Caco-2 (cell line): ENCODE results near the gene ALK. TPM values are rescaled to one million over a fixed set of nuclear protein-coding genes. Genes with fewer than 3 reads are reported as not detected.

ENCODE experiments used
- BruUV-seq: library from RNA; stranded (reverse); fragments of 400-500 nt; replicated peaks from 2 replicates; lab custom pipeline; 2021; lab: Mats Ljungman, UMichigan
- CTCF ChIA-PET: fragments of 300-600 bp; sonication (Branson Sonifier 250); formaldehyde crosslinking; loops from one replicate; lab custom pipeline; 2022; ENCODE audit warnings: antibody characterized with exemption; lab: Charles Lee
- POLR2A ChIA-PET: fragments of 300-600 bp; sonication (Branson Sonifier 250); formaldehyde crosslinking; loops from one replicate; lab custom pipeline; 2022; ENCODE audit warnings: antibody characterized with exemption; lab: Charles Lee
- DNase-seq, 2 experiments: peaks; one replicate each; pipeline versions ENCODE4 v3.0.0 to v3.0.0-alpha.2; 2020 to 2022
- H3K27me3 ChIP-seq: replicated peaks from 2 replicates; pipeline ENCODE4 v1.6.0; 2011; ENCODE audit warnings: low read length; ENCODE audit not compliant: control insufficient read depth, insufficient read depth
- H3K36me3 ChIP-seq: 2 replicates; pipeline ENCODE4 v1.5.1; 2011; ENCODE audit warnings: low read length; ENCODE audit not compliant: control insufficient read depth, insufficient read depth
- H3K4me1 ChIP-seq: fragments of 250-450 bp; sonication (Bioruptor Pico); 2 replicates; pipeline ENCODE4 v1.5.1; 2020; ENCODE audit warnings: mild to moderate bottlenecking
- H3K4me3 ChIP-seq: 2 replicates; pipeline ENCODE4 v1.5.1; 2011; ENCODE audit warnings: low read depth, mild to moderate bottlenecking, control low read depth, low read length
- H3K9me3 ChIP-seq: fragments of 250-450 bp; sonication (Bioruptor Pico); 2 replicates; pipeline ENCODE4 v1.5.1; 2020; ENCODE audit warnings: mild to moderate bottlenecking, moderate library complexity
- H3K27ac Mint-ChIP-seq: one replicate; pipeline ENCODE4 v1.8.0; 2022; ENCODE audit warnings: mixed read lengths; ENCODE audit not compliant: unreplicated experiment
- H3K27me3 Mint-ChIP-seq: one replicate; pipeline ENCODE4 v1.8.0; 2022; ENCODE audit warnings: mixed read lengths; ENCODE audit not compliant: insufficient read depth, unreplicated experiment
- H3K36me3 Mint-ChIP-seq: one replicate; pipeline ENCODE4 v1.8.0; 2022; ENCODE audit warnings: mild to moderate bottlenecking, mixed read lengths; ENCODE audit not compliant: insufficient read depth, unreplicated experiment
- H3K4me1 Mint-ChIP-seq: one replicate; pipeline ENCODE4 v1.8.0; 2022; ENCODE audit warnings: low read depth, mixed read lengths; ENCODE audit not compliant: unreplicated experiment
- H3K4me3 Mint-ChIP-seq: one replicate; pipeline ENCODE4 v1.8.0; 2022; ENCODE audit warnings: mild to moderate bottlenecking, moderate library complexity, mixed read lengths; ENCODE audit not compliant: unreplicated experiment
- H3K9me3 Mint-ChIP-seq: one replicate; pipeline ENCODE4 v1.8.0; 2022; ENCODE audit warnings: mixed read lengths; ENCODE audit not compliant: unreplicated experiment
- CTCF ChIP-seq, 2 experiments: fragments of 200-600 bp in 1 of 2; IDR thresholded peaks; 1 replicate in 1 of 2; 2 replicates in 1 of 2; pipeline versions ENCODE4 v1.5.1 to v1.8.0; 2011 to 2022; ENCODE audit warnings: antibody characterized with exemption in 1 of 2, control low read depth in 1 of 2, inconsistent platforms in 1 of 2, low read depth in 1 of 2, low read length in 1 of 2, mild to moderate bottlenecking in 1 of 2, moderate library complexity in 1 of 2; ENCODE audit not compliant: insufficient read depth in 1 of 2, severe bottlenecking in 1 of 2, unreplicated experiment in 1 of 2
- intact Hi-C: fragments of 100-400 bp; cut with micrococcal nuclease; formaldehyde crosslinking; loops from one replicate; pipeline ENCODE4 v1.10.0; 2022; ENCODE audit not compliant: unreplicated experiment
- total RNA-seq: library from RNA; stranded (reverse); gene quantifications from 2 replicates; pipeline ENCODE4 v1.2.3, GENCODE V29; 2022

Gene ALK
- total RNA-seq, 1 experiment from 2014 or later, result 0.11 TPM

- Histone ChIP-seq H3K4me1 (no peaks in the 10 kb centered on the region), H3K9me3 (no peaks in the 10 kb centered on the region), H3K36me3 (no peaks in the 10 kb centered on the region), H3K4me3 (no peak overlapping the region), H3K27me3 (no peaks in the 10 kb centered on the region; the same call in 1 of the 2 replicates)
- Mint-ChIP-seq H3K36me3 (no peaks in the 10 kb centered on the region), H3K4me1 (no peaks in the 10 kb centered on the region), H3K27ac (no peak overlapping the region), H3K4me3 (no peak overlapping the region), H3K9me3 (no peaks in the 10 kb centered on the region), H3K27me3 (peaks cover 23% of the 10 kb centered on the region)
- ChIA-PET CTCF (no interaction called here), POLR2A (no interaction called here)
- BruUV-seq, result no TSS peak
- TF ChIP-seq CTCF (IDR thresholded peaks at IDR 0.05; ENCODE audit: insufficient read depth in 1 of 2, low read depth in 1 of 2, low read length in 1 of 2, severe bottlenecking in 1 of 2, unreplicated experiment in 1 of 2), result no peak
- DNase-seq, result no peak
- intact Hi-C loops, result no loop called here
These were observed 338.3 kb downstream of the ALK start for GRCh38 chr2:29583104-29583503.

- Mint-ChIP-seq H3K27me3 (peaks cover 28% of the 10 kb centered on the region), H3K4me1 (no peaks in the 10 kb centered on the region), H3K27ac (no peak overlapping the region), H3K4me3 (no peak overlapping the region), H3K36me3 (no peaks in the 10 kb centered on the region), H3K9me3 (no peaks in the 10 kb centered on the region)
- intact Hi-C loops, result no loop called here
- Histone ChIP-seq H3K36me3 (no peaks in the 10 kb centered on the region), H3K27me3 (no peaks in the 10 kb centered on the region; the same call in 1 of the 2 replicates), H3K9me3 (no peaks in the 10 kb centered on the region), H3K4me1 (no peaks in the 10 kb centered on the region), H3K4me3 (no peak overlapping the region)
- TF ChIP-seq CTCF (IDR thresholded peaks at IDR 0.05; ENCODE audit: insufficient read depth in 1 of 2, low read depth in 1 of 2, low read length in 1 of 2, severe bottlenecking in 1 of 2, unreplicated experiment in 1 of 2), result no peak
- CTCF ChIA-PET, result no interaction called here
- BruUV-seq, result no TSS peak
- POLR2A ChIA-PET, result no interaction called here
- no peak for DNase-seq
These were observed 339.3 kb downstream of the ALK start for GRCh38 chr2:29582062-29582461.

GRCh38 chr2:29580223-29580622, 341.2 kb downstream of the ALK start:
- H3K4me3 ChIP-seq, result no peak overlapping the region
- H3K27me3 ChIP-seq, result no peaks in the 10 kb centered on the region; the same call in none of the 2 replicates
- BruUV-seq, result no TSS peak
- H3K4me3 Mint-ChIP-seq, result no peak overlapping the region
- H3K4me1 ChIP-seq, result no peaks in the 10 kb centered on the region
- H3K27me3 Mint-ChIP-seq, result peaks cover 35% of the 10 kb centered on the region
- CTCF ChIA-PET, result no interaction called here
- H3K36me3 Mint-ChIP-seq, result no peaks in the 10 kb centered on the region
- intact Hi-C loops, result no loop called here
- POLR2A ChIA-PET, result no interaction called here
- DNase-seq, result no peak
- no peaks in the 10 kb centered on the region for H3K9me3 Mint-ChIP-seq
- H3K4me1 Mint-ChIP-seq, result no peaks in the 10 kb centered on the region
- no peak overlapping the region for H3K27ac Mint-ChIP-seq
- H3K9me3 ChIP-seq, result no peaks in the 10 kb centered on the region
- H3K36me3 ChIP-seq, result no peaks in the 10 kb centered on the region
- no peak for TF ChIP-seq CTCF (IDR thresholded peaks at IDR 0.05; ENCODE audit: insufficient read depth in 1 of 2, low read depth in 1 of 2, low read length in 1 of 2, severe bottlenecking in 1 of 2, unreplicated experiment in 1 of 2)
